Mesothelial cell of epicardium (in vitro differentiated cells): ENCODE measurements around the gene KRTAP10-4. TPM values are rescaled to one million over a fixed set of nuclear protein-coding genes. Genes with fewer than 3 reads are reported as not detected.

Experiments
- DNase-seq, 2 experiments: peaks; one replicate each; pipeline ENCODE4 v3.0.0; 2021; ENCODE audit warnings: low spot score in 2 of 2; ENCODE audit not compliant: unreplicated experiment in 2 of 2
- H3K27ac Mint-ChIP-seq: 2 replicates; pipeline ENCODE4 v1.8.0; 2021; ENCODE audit warnings: mixed read lengths
- H3K27me3 Mint-ChIP-seq: 2 replicates; pipeline ENCODE4 v1.8.0; 2021; ENCODE audit warnings: low read depth, mixed read lengths
- H3K36me3 Mint-ChIP-seq: 2 replicates; pipeline ENCODE4 v1.8.0; 2021; ENCODE audit warnings: mixed read lengths
- H3K4me1 Mint-ChIP-seq: 2 replicates; pipeline ENCODE4 v1.8.0; 2021; ENCODE audit warnings: mixed read lengths
- H3K4me3 Mint-ChIP-seq: 2 replicates; pipeline ENCODE4 v1.8.0; 2021; ENCODE audit warnings: mild to moderate bottlenecking, moderate library complexity, mixed read lengths
- H3K9me3 Mint-ChIP-seq: 2 replicates; pipeline ENCODE4 v1.8.0; 2021; ENCODE audit warnings: mixed read lengths
- CTCF ChIP-seq: fragments of 200-600 bp; sonication (generic); IDR thresholded peaks from one replicate; pipeline ENCODE4 v1.5.0; 2021; ENCODE audit warnings: antibody characterized with exemption; ENCODE audit not compliant: unreplicated experiment
- total RNA-seq: library from RNA; stranded (reverse); gene quantifications from 3 replicates; pipeline ENCODE4 v1.2.1, GENCODE V29; 2021

The KRTAP10-4 gene
- total RNA-seq, 1 donor from 2014 or later = not detected

DNA sequence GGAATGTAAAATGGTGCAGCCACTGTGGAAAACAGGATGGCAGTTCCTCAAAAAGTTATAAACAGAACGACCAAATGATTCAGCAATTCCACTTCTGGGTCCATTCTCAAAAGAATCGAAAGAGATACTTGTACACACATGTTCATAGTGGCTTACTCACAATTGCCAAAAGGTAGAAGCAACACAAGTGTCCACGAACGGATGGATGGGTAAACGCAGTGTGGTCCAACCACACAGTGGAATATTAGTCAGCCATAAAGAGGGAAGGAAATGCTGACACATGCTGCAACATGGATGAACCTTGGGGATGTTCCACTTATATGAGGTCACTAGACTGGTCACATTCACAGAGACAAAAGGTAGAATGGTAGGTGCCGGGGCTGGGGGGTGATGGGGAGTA lies 38.8 kb upstream of the KRTAP10-4 start:
- Mint-ChIP-seq H3K27ac (no peak overlapping the region), H3K4me3 (no peak overlapping the region), H3K36me3 (no peaks in the 10 kb centered on the region), H3K9me3 (peaks cover 5% of the 10 kb centered on the region), H3K27me3 (no peaks in the 10 kb centered on the region), H3K4me1 (no peaks in the 10 kb centered on the region)
- TF ChIP-seq CTCF = no peak
- DNase-seq = no peak

GRCh38 chr21:44535963-44536362 lies 37.6 kb upstream of the KRTAP10-4 start:
- H3K4me3 Mint-ChIP-seq = no peak overlapping the region
- H3K9me3 Mint-ChIP-seq = peaks cover 5% of the 10 kb centered on the region
- peak in 1 of 2 experiments; percentile 30 for DNase-seq
- no peak overlapping the region for H3K27ac Mint-ChIP-seq
- H3K27me3 Mint-ChIP-seq = no peaks in the 10 kb centered on the region
- no peaks in the 10 kb centered on the region for H3K36me3 Mint-ChIP-seq
- H3K4me1 Mint-ChIP-seq = no peaks in the 10 kb centered on the region
- no peak for TF ChIP-seq CTCF

DNA sequence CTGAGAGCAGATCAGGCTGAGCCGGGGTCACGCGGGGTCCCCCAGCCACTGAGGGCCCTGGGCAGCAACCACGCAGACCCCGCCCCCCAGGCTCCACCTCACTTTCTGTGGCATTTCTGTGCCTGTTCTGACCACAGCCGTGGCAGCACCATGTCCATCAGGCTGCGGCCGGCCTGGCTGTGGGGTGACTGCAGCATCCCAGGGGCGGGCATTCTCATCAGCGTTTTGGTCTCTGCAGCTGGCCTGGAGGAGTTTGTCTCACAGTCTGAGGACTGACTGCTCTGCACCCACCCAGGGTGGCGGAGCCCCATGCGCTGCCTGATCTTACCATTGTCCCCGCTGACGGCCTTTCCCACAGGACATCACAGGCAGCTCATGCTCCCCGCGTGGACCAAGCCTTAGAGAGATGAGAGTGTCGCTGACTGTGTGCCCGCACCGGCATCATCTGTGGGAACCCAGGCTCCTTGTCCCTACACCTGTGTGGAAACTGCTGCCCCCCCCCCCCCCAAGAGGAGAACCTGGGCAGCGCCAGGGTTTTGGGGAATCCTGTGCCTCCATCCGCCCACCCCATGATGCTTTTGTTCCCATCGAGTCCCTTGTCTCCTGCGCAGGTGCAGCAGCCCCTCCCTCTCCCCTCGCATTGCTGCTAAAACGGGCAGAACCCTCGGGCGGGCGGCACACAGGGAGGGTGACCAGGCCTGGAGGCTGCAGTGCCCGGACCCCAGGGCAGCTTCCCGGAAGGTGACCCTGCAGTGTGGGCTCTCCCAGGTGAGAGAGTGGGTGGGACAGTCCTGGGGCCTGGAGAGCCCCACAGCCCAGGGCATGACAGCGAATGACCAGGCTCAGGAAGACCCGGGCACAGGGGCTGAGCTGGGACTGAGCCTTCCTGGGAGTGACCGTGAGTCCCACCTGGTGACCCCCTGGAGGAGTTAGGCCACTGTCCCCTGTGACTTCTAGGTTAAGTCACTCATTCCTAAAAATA lies 35.3 kb upstream of the KRTAP10-4 start:
- no peaks in the 10 kb centered on the region for H3K4me1 Mint-ChIP-seq
- no peak for TF ChIP-seq CTCF
- no peaks in the 10 kb centered on the region for H3K27me3 Mint-ChIP-seq
- H3K4me3 Mint-ChIP-seq = no peak overlapping the region
- no peaks in the 10 kb centered on the region for H3K36me3 Mint-ChIP-seq
- peak in 1 of 2 experiments; percentile 25 for DNase-seq
- H3K9me3 Mint-ChIP-seq = peaks cover 5% of the 10 kb centered on the region
- no peak overlapping the region for H3K27ac Mint-ChIP-seq

GRCh38 chr21:44539046-44539445 lies 34.5 kb upstream of the KRTAP10-4 start:
- no peaks in the 10 kb centered on the region for H3K27me3 Mint-ChIP-seq
- no peaks in the 10 kb centered on the region for H3K4me1 Mint-ChIP-seq
- no peak for DNase-seq
- H3K4me3 Mint-ChIP-seq = no peak overlapping the region
- no peaks in the 10 kb centered on the region for H3K36me3 Mint-ChIP-seq
- no peak for TF ChIP-seq CTCF
- H3K9me3 Mint-ChIP-seq = peaks cover 5% of the 10 kb centered on the region
- no peak overlapping the region for H3K27ac Mint-ChIP-seq

- H3K4me3 Mint-ChIP-seq = no peak within 1 kb of the TSS
- no peak for TF ChIP-seq CTCF
- no peak within 1 kb of the TSS for H3K27ac Mint-ChIP-seq
- H3K27me3 Mint-ChIP-seq = no peaks in the 10 kb centered on the region
- no peaks in the 10 kb centered on the region for H3K4me1 Mint-ChIP-seq
- peaks cover 5% of the 10 kb centered on the region for H3K9me3 Mint-ChIP-seq
- H3K36me3 Mint-ChIP-seq = no peaks in the 10 kb centered on the region
- no peak for DNase-seq
Observed at GRCh38 chr21:44539991-44540666, 33.4 kb upstream of the KRTAP10-4 start, which contains the start of gene KRTAP10-1. TSS of gene KRTAP10-1 (minus strand) at chr21:44540195. CDS start at chr21:44540150, 45 bp downstream.
